Measurements from ENCODE around the gene BANP. TPM values are rescaled to one million over a fixed set of nuclear protein-coding genes. Genes with fewer than 3 reads are reported as not detected.

BANP gene
- polyA plus RNA-seq, 1 of the 3 experiments (the other 2 are of a cell fraction) = 16.8 TPM

DNA sequence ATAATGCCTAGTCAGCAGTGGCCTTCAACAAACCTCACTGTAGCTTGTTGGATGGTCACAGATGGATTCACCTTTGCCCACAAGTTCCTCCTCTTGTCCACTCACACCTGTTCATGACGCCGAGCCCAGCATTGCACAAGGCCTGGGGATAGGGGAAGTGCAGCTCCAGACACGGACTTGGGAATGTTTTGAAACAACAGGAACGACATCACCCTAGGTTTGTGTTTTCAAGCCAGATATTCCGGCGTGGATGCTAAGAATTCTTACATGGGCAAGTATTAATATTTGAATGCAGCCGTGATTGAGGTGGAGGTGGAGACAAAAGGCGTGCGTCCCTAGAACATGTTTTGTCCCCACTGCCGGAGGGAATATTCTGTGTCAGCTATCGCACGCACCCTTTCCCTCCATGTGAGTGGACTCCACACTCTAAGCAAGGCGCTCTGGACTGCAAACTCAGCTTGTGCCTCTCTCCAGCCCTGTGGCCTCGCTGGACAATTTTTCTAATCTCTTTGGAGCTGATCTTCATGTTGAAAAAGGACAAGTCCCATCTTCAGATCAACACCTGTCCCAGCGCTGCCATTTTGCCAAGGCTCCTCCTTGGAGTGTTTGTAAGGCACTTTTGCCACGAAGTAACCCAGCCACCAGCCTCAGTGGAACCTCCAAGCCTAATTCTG lies 2.0 kb upstream of the BANP start:
- H3K27me3 ChIP-seq (ENCODE audit: insufficient read depth) = no peaks in the 10 kb centered on the region

DNA sequence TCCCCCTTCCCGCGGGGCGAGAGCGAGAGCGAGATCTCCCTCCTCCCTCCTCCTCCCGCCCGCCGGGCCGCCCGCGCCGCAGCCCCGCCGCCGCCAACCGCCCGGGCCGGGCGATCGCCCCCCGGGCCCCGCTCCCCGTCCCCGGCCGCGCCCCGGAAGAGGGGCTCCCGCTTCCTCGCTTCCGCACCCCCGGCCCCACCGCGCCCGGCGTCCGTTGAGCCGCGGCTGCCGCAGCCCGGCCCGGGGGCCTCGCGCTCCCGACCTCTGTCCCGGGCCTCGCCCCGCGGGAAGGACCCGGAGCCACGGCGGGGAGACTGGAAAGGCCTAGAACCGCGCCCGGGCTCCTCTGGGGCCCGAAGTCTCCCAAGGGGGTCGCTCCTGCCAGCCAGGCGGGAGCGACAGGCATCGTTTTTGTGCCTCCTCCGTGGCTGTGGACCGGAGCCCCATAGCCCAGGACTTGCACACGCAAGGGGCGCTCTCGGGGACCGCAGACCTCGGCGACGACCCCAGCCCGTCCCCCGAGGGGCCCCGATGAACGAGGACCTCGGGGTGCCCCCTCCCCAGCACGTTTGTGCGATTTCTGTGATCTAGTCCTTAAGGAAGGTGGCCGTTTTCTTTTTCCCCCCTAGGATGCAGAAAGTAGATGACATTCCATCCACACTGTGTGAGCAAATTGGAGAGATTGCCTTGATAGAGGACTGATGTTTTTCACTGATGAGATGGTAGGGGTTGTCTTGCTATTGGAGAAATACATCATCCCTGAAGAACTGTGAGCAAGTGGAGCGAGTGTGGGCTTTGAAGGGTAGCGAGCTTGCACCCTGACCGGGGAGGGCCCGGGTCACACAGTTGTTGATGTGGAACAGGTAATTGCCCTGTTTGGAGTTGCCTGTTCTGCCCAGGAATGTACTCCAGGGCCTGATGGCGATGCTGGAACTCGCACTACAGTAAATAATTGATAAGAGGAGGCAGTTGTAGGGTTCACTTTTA lies 611 bp downstream of the BANP start:
- Histone ChIP-seq H4K20me1 (ENCODE audit: insufficient read depth) (no peaks in the 10 kb centered on the region), H3K79me2 (ENCODE audit: insufficient read depth) (peaks cover 48% of the 10 kb centered on the region), H2AFZ (ENCODE audit: low read depth) (no peak overlapping the region; the same call in 1 of the 2 replicates), H3K4me3 (ENCODE audit: low read depth in 2 of 2, low read length in 1 of 2) (peak overlapping the region; percentile 94 to 96), H3K9me2 (no peaks in the 10 kb centered on the region), H3F3A (replicated peaks; ENCODE audit: insufficient read depth) (peaks cover 18% of the 10 kb centered on the region), H3K36me3 (replicated peaks in 1 of 2; ENCODE audit: control insufficient read depth in 1 of 2, insufficient read depth in 2 of 2, low read length in 1 of 2) (peaks cover 10 to 11% of the 10 kb centered on the region in 2 experiments), H3K27ac (ENCODE audit: low read depth in 2 of 2, low read length in 1 of 2) (peak overlapping the region; percentile 86 to 90), H3K9ac (peak overlapping the region; percentile 94), H3K9me3 (no peaks in the 10 kb centered on the region), H3K4me1 (ENCODE audit: control insufficient read depth in 1 of 2, insufficient read depth in 2 of 2, low read depth in 1 of 2, low read length in 1 of 2) (peaks cover 23 to 26% of the 10 kb centered on the region in 2 experiments; a peak in 2 of 4 replicates), H3K27me3 (ENCODE audit: insufficient read depth) (no peaks in the 10 kb centered on the region), H3K4me2 (peak overlapping the region; percentile 75)
- ChIA-PET CTCF (interaction anchor here (0.7 to 2.0 kb wide), 6 partner anchors 9 to 497 kb away, joined by 3 to 8 read pairs (median 4); no protein-coding TSS in a partner anchor), POLR2A (interaction anchor here (0.6 to 1.0 kb wide), 8 partner anchors 10 to 618 kb away, joined by 3 to 5 read pairs (median 3); partner anchors contain the start of genes SLC7A5 and ZC3H18)
- 17% methylated on average over 15 of the region's 82 CpGs for WGBS (ENCODE audit: low lambda C conversion rate)
- peak; percentile 46 for DNase-seq
- TF ChIP-seq, protein P1, sequence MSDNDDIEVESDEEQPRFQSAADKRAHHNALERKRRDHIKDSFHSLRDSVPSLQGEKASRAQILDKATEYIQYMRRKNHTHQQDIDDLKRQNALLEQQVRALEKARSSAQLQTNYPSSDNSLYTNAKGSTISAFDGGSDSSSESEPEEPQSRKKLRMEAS (IDR thresholded peaks at IDR 0.05; ENCODE audit: low read depth) = no peak
- TF ChIP-seq TAF1 (IDR thresholded peaks at IDR 0.05; ENCODE audit: borderline replicate concordance, low read depth, low read length) = no peak
- TF ChIP-seq, protein P2, sequence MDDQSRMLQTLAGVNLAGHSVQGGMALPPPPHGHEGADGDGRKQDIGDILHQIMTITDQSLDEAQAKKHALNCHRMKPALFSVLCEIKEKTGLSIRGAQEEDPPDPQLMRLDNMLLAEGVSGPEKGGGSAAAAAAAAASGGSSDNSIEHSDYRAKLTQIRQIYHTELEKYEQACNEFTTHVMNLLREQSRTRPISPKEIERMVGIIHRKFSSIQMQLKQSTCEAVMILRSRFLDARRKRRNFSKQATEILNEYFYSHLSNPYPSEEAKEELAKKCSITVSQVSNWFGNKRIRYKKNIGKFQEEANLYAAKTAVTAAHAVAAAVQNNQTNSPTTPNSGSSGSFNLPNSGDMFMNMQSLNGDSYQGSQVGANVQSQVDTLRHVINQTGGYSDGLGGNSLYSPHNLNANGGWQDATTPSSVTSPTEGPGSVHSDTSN (IDR thresholded peaks at IDR 0.05) = no peak
- peak; percentile 40 for TF ChIP-seq CTCF (IDR thresholded peaks at IDR 0.05)
- peak; percentile 3; the same call in 1 of the 2 replicates for TF ChIP-seq POLR2AphosphoS5 (IDR thresholded peaks at IDR 0.05; ENCODE audit: low read depth, low read length)
- no peak for TF ChIP-seq FOSL2 (IDR thresholded peaks at IDR 0.05; ENCODE audit: borderline replicate concordance, low read depth)
- TF ChIP-seq NFIC (IDR thresholded peaks at IDR 0.05; ENCODE audit: borderline replicate concordance) = no peak

More for the DNA sequence above, 2.0 kb upstream of the BANP start:
- Histone ChIP-seq H3K79me2 (ENCODE audit: insufficient read depth) (peaks cover 26% of the 10 kb centered on the region), H3K9me2 (no peaks in the 10 kb centered on the region), H3K4me3 (ENCODE audit: low read depth in 2 of 2, low read length in 1 of 2) (no peak overlapping the region), H4K20me1 (ENCODE audit: insufficient read depth) (no peaks in the 10 kb centered on the region), H3K9ac (no peak overlapping the region), H3K9me3 (no peaks in the 10 kb centered on the region), H3K27ac (ENCODE audit: low read depth in 2 of 2, low read length in 1 of 2) (no peak overlapping the region), H3K36me3 (replicated peaks in 1 of 2; ENCODE audit: control insufficient read depth in 1 of 2, insufficient read depth in 2 of 2, low read length in 1 of 2) (peaks cover 6 to 10% of the 10 kb centered on the region in 2 experiments), H3F3A (replicated peaks; ENCODE audit: insufficient read depth) (peaks cover 16% of the 10 kb centered on the region), H2AFZ (ENCODE audit: low read depth) (no peak overlapping the region), H3K4me2 (no peak overlapping the region), H3K4me1 (ENCODE audit: control insufficient read depth in 1 of 2, insufficient read depth in 2 of 2, low read depth in 1 of 2, low read length in 1 of 2) (peaks cover 16 to 30% of the 10 kb centered on the region in 2 experiments; a peak in 2 of 4 replicates)
- 88% methylated on average over 16 of the region's 16 CpGs for WGBS (ENCODE audit: low lambda C conversion rate)
- no peak for TF ChIP-seq USF1 (IDR thresholded peaks at IDR 0.05; ENCODE audit: borderline replicate concordance, low read depth)
- TF ChIP-seq ELF1 (IDR thresholded peaks at IDR 0.05) = no peak
- TF ChIP-seq SIN3A (IDR thresholded peaks at IDR 0.05; ENCODE audit: borderline replicate concordance, low read depth, low read length) = no peak
- TF ChIP-seq RCOR1 (IDR thresholded peaks at IDR 0.05; ENCODE audit: low read length) = no peak
- TF ChIP-seq FOXJ3 (CRISPR knock-in tag; IDR thresholded peaks at IDR 0.05) = no peak
- no peak for TF ChIP-seq GATA2 (CRISPR knock-in tag; IDR thresholded peaks at IDR 0.05)
- no peak for TF ChIP-seq YY1 (IDR thresholded peaks at IDR 0.05; ENCODE audit: low read depth)
- TF ChIP-seq FOXM1 (IDR thresholded peaks at IDR 0.05; ENCODE audit: low read depth) = no peak
- ChIA-PET CTCF (interaction anchor here (1.0 kb wide), 1 partner anchor 78 kb away, joined by 4 read pairs; no protein-coding TSS in a partner anchor), POLR2A (no interaction called here)
- no peak for DNase-seq
